CD4-positive, alpha-beta T cell treated with Interleukin-17A for 1 hour (primary cell): ENCODE results near the gene KIAA0408.

Experiments used
- DNase-seq: peaks from one replicate; pipeline ENCODE4 v3.0.0-alpha.2; 2020

The KIAA0408 gene

GRCh38 chr6:127459231-127459641 is at the start of gene KIAA0408:
Gene KIAA0408 (minus strand): TSS chr6:127459389. CDS start chr6:127453981, 5,408 bp downstream.
- no peak for DNase-seq

DNA sequence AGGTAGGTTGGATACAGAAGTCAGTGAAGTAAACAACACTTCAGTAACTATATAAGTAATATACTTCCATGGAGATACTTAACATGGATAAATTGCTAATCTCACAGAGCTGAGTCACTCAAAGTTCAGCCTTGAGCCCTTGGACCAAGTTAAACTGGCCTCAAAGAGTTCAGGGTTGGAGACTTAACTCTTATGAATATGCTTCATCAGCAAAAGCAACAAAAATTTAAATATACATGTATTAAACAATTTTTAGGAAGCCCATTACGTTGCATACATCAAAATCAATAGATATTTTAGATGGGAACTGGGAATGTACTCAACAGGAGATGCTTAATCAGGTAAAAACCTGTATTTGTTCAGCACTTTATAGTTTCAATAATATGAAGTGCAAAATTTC is 47.7 kb upstream of the KIAA0408 start:
- no peak for DNase-seq

DNA sequence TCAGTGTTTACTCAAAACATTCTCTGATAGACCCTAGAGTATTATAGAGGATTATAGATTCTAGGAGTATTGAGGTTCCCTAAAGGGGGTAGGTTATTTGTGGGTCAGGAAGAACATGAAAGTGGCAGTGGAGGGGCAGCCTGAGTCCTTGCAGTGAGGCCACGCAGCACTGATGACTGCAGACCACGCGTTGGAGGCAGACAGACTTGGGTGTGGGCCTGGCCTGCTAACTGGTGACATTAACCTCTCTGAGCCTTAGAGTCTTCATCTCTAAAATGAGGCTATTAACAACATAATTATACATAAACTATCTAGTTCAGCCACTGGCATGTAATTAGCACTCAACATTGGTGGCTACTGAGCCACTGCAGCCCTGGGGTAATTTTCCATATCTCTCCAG is 43.8 kb upstream of the KIAA0408 start:
- DNase-seq = no peak

DNA sequence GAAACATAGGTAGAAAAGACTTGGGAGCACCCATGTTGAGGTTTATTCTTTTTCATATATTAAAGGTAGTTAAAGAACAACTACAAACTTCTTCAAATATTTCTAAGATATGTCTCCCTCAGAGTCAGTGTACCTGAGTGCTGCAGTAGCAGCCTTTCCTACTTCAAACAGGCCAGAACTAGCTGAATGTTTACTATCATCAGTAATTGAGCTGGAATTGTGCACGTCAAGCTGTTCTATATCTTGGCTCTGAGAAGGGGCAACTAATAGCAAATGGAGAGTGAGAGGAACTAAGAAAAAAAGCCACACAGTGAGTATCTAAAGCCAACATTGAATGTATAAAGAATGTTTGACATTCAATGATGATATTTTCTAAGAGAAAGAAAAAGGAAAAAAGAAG is 38.2 kb upstream of the KIAA0408 start:
- DNase-seq = no peak

DNA sequence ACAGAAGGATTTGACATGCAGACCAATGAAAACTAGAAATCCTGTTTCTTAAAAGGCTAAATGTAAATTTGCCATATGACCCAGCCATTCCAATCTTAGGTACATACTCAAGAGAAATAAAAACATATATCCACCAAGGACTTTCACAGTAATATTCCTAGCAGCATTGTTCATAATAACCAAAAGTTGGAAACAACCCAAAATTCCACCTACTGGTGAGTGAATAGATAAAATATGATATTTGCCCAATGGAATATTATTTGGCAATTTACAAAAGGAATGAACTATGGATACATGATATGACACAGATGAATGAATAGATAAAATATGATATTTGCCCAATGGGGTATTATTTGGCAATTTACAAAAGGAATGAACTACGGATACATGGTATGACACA is 37.3 kb upstream of the KIAA0408 start:
- no peak for DNase-seq

DNA sequence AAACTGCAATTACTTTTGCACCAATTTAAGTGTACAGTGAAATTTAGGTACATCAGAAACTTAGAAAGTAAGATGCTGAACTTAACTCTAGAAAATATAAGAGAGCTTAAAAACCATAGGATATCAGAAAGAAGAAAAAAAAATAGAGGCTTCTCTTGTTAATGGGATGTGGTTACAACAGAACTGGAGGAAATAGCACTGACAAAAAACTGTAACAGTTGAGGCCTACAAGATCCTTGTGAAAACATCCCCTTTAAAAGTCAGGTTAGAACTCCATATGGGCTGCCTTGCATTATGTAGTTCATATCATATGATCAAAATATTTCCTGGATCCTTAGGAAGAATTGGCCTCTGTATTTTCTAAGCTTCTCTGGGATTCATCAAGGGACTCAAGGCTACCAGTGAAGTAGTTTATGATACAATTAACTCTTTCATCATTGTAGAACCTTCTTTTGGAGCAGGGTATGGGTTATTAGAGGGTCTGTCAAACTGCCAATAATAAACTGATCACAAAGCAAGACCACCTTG is 35.1 kb upstream of the KIAA0408 start:
- no peak for DNase-seq

GRCh38 chr6:127489248-127489647 is 30.1 kb upstream of the KIAA0408 start:
- no peak for DNase-seq

DNA sequence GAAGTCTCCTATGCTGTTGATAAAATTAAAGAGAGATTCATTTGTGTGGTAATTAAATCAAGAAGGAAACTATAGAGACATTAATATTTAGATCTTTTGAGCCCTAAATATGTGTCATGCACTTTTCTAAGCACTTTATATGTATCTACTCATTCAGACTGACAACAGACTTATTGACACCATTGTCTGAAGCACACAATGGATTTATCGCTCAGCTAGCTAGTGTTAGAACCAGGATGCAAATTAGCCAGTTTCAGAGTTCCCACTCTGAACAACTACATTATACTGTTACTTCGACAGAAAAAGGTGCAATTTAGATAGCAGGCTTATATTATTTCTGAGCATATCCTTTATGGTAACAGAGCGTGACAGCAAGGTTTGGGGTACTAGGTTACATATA is 27.7 kb upstream of the KIAA0408 start:
- no peak for DNase-seq

DNA sequence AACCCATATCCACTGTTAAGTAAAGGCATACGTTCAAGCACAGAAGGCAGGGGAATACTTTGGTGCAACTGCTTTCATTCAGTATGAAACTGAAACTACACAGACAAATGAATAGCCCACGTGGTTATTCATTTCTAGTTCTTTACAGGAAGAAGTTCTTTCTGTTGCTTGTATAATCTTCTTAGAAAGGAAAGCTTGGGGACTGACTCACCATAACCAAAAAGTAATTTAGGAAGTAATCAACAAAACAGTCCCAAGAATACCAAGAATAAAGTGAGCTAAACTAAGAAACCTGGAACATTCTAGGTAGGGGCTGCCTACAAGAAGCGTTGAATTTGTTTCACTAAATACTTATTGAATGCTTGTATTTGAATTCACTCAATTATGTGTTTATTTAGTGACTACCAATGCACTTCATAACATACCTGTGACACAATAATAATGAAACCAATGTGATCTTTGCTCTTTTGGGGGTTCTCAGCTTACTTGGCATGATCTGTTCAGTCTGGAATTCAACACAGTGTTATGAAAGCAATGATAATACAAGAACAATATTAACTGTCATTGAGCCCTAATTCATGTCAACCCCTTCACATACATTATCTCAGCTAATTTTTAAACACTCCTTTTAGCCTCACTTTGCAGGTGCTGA is 25.1 kb upstream of the KIAA0408 start:
- peak; percentile 52 for DNase-seq

GRCh38 chr6:127483399-127484055 is 24.3 kb upstream of the KIAA0408 start:
- no peak for DNase-seq

DNA sequence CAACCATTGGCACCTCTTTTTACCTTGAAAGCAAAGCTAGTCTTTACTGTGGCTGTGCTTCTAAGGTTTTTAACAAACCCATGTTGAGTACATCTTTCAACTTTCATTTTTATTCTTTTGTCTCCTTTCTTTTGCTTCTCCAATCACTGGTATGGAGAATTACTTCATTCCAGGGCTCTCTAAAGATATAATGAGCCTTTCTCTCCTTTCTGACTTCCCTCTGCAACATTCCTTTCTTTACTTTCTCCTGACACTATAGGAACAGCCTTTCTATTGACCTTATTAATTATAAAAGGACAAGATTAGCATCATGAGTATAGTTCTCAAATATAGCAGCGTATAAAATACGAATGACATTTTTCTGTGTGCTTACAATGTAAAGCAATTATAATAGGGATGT is 23.1 kb upstream of the KIAA0408 start:
- DNase-seq = no peak

- no peak for DNase-seq
Measured at GRCh38 chr6:127481628-127482027, 22.4 kb upstream of the KIAA0408 start.

- no peak for DNase-seq
Measured at GRCh38 chr6:127481111-127481510, 21.9 kb upstream of the KIAA0408 start.

GRCh38 chr6:127477658-127478057 is 18.5 kb upstream of the KIAA0408 start:
- no peak for DNase-seq

DNA sequence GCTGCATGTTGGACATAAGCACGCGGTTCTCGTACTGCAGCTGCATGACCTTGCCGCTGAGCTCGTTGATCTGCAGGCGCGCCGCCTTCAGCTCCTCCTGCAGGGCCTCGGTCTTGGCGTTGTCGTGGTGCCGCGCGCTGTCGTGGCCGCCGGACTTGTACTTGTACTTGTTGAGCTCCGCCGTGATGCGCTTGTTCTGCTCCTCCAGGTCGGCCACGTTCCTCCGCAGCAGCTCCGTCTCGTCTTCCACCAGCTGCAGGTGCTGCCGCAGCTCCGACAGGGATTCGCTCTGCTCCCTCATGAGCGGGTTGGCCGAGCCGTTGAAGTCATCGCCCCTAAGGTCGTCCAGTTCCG is 16.6 kb upstream of the KIAA0408 start:
- DNase-seq = no peak

DNA sequence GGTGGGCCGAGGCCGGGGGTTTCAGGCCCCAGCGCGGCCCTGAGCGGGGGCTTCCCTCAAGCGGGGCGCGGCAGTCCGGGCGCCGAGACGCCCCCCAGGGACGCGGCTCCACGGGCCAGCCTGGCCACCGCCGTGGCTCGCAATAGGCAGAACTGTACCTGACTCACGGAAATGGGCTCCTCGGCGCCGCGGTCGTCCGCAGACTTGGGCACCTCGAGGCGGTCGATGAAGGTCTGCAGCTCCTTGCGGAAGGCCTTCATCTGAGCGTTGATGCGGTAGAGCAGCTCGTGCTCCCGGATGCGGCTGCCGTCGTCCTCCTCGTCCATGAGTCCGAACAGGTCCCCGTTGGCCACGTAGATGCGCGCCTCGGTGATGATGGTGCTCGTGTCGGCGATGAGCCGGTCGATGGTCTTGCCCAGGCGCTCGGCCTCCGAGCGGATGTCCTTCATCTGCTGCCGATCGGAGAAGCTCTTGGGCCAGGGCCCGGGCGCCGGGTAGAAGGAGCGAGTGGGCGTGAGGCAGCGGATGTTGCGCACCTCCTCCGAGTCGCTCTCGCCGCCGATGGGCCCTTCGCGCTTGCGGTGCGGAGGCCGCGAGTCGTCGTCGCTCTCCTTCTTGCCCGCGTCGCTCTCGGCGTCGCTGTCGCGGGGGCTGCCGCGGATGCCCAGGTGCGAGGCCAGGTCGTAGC is 16.1 kb upstream of the KIAA0408 start:
- DNase-seq = no peak

GRCh38 chr6:127471379-127472255 is 12.4 kb upstream of the KIAA0408 start:
- DNase-seq = no peak

- no peak for DNase-seq
Measured at GRCh38 chr6:127468936-127469335, 9.7 kb upstream of the KIAA0408 start.

- DNase-seq = no peak
Measured at GRCh38 chr6:127466416-127466815, 7.2 kb upstream of the KIAA0408 start.

DNA sequence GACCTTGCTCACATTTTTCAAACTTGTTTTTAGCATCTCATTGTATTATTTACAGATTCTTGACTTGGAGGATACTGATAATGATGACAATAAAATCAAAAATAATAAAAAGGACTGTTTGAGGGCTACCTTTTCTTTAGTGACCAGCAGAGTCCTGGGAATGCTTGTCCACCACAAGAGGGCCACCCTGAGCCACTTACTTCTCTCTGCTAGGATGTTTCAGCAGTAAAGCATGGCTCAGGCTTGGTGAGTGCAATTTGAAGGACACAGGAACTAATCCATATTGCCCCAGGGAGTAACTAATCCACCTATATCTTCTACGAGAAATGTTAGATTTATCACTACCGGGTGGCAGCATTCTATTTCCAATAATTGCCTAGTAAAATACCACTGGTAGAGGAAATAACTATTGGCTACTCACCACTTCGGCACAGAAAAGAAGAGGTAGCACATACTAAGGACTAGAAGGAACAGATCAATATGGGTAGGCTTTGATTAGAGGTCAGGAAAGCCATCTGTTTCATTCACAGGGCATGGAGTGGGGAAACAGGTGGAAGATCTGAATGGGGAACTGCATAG is 5.8 kb upstream of the KIAA0408 start:
- DNase-seq = peak; percentile 60

GRCh38 chr6:127464161-127464880 is 5.1 kb upstream of the KIAA0408 start:
- no peak for DNase-seq

DNA sequence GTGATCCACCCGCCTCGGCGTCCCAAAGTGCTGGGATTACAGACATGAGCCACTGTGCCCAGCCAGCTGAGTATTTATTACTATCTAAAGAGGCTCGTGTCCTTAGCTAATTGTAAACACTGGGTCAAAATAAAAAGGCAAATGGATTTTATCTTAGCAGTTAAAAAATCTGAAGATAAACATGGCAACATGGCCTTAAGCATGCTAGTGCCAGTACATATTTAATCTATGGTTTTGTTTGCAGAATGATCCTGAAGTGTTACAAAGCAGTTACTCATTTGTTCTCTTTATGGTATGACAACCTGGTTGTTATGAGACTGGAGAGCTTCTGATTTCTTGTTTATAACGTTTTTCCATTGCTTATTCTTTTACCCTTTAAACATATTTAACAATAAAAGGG is 3.9 kb upstream of the KIAA0408 start:
- no peak for DNase-seq
